Endothelial cell (in vitro differentiated cells): ENCODE results near the gene PLCB3. TPM values are rescaled to one million over a fixed set of nuclear protein-coding genes. Genes with fewer than 3 reads are reported as not detected.
A peak's percentile ranks its signal among the peaks of the same experiment; 100 is the strongest.

Experiments
- DNase-seq: peaks from one replicate; pipeline ENCODE4 v3.0.0; 2021; ENCODE audit warnings: low spot score
- H3K27ac Mint-ChIP-seq: one replicate; pipeline ENCODE4 v1.8.0; 2021; ENCODE audit warnings: mixed read lengths, inconsistent platforms; ENCODE audit not compliant: unreplicated experiment
- H3K27me3 Mint-ChIP-seq: one replicate; pipeline ENCODE4 v1.8.0; 2021; ENCODE audit warnings: mild to moderate bottlenecking, moderate library complexity, mixed read lengths, inconsistent platforms; ENCODE audit not compliant: unreplicated experiment
- H3K36me3 Mint-ChIP-seq: one replicate; pipeline ENCODE4 v1.8.0; 2021; ENCODE audit warnings: mild to moderate bottlenecking, low read depth, mixed read lengths, inconsistent platforms; ENCODE audit not compliant: unreplicated experiment
- H3K4me1 Mint-ChIP-seq: one replicate; pipeline ENCODE4 v1.8.0; 2021; ENCODE audit warnings: mild to moderate bottlenecking, mixed read lengths, inconsistent platforms; ENCODE audit not compliant: unreplicated experiment
- H3K4me3 Mint-ChIP-seq: one replicate; pipeline ENCODE4 v1.8.0; 2021; ENCODE audit warnings: mild to moderate bottlenecking, mixed read lengths, inconsistent platforms; ENCODE audit not compliant: unreplicated experiment
- H3K9me3 Mint-ChIP-seq: one replicate; pipeline ENCODE4 v1.8.0; 2021; ENCODE audit warnings: mixed read lengths, inconsistent platforms; ENCODE audit not compliant: unreplicated experiment
- total RNA-seq: library from RNA; stranded (reverse); fragmentation: NEBNext Ultra II Directional; extraction: Animal tissue kit (Norgen Biotek cat#: 25700); gene quantifications from one replicate; pipeline ENCODE4 v1.2.1, GENCODE V29; 2021; ENCODE audit not compliant: unreplicated experiment
- TF ChIP-seq, protein P1 (sequence below): fragments of 200-600 bp; sonication (generic); IDR thresholded peaks from one replicate; pipeline ENCODE4 v1.5.0; 2021; ENCODE audit warnings: antibody characterized with exemption; ENCODE audit not compliant: unreplicated experiment

PLCB3 gene
- total RNA-seq, 1 donor from 2014 or later, result 51.0 TPM

DNA sequence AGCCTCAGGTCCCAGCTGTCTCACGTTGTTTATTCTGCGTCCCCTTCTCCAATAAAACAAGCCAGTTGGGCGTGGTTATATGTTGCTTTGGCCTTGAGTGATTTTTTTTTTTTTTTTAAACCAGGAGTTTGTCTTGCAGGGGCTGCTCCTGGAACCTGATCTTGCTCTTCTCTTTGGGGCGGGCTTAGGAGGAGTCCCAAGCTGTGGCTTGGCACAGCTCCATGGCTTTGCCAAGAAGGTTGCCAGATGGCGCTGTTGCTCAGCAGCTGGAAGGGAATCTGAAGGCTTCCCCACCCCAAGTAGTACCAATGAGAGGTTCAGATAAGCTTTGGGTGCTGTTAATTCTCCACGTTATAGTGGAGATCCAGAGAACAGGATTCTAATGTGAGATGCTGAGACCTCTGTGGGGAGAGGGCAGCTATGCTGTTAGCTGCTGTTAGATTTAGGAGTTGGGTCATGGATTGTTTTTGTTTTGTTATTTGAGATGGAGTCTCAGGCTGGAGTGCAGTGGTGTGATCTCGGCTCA lies 46.8 kb upstream of the PLCB3 start:
- peak; percentile 64 for DNase-seq
- H3K36me3 Mint-ChIP-seq, result peaks cover 35% of the 10 kb centered on the region
- H3K4me3 Mint-ChIP-seq, result no peak overlapping the region
- TF ChIP-seq, protein P1, sequence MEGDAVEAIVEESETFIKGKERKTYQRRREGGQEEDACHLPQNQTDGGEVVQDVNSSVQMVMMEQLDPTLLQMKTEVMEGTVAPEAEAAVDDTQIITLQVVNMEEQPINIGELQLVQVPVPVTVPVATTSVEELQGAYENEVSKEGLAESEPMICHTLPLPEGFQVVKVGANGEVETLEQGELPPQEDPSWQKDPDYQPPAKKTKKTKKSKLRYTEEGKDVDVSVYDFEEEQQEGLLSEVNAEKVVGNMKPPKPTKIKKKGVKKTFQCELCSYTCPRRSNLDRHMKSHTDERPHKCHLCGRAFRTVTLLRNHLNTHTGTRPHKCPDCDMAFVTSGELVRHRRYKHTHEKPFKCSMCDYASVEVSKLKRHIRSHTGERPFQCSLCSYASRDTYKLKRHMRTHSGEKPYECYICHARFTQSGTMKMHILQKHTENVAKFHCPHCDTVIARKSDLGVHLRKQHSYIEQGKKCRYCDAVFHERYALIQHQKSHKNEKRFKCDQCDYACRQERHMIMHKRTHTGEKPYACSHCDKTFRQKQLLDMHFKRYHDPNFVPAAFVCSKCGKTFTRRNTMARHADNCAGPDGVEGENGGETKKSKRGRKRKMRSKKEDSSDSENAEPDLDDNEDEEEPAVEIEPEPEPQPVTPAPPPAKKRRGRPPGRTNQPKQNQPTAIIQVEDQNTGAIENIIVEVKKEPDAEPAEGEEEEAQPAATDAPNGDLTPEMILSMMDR, result peak; percentile 31
- H3K27me3 Mint-ChIP-seq, result peaks cover 7% of the 10 kb centered on the region
- peak overlapping the region; percentile 54 for H3K27ac Mint-ChIP-seq
- H3K4me1 Mint-ChIP-seq, result peaks cover 33% of the 10 kb centered on the region
- no peaks in the 10 kb centered on the region for H3K9me3 Mint-ChIP-seq

GRCh38 chr11:64206457-64207255 lies 44.7 kb upstream of the PLCB3 start, which contains the start of gene FERMT3:
TSS of gene FERMT3 (plus strand) at chr11:64206721. CDS start at chr11:64207365, 644 bp downstream.
- Mint-ChIP-seq H3K4me3 (no peak within 1 kb of the TSS), H3K4me1 (peaks cover 33% of the 10 kb centered on the region), H3K9me3 (no peaks in the 10 kb centered on the region), H3K36me3 (peaks cover 20% of the 10 kb centered on the region), H3K27me3 (peaks cover 6% of the 10 kb centered on the region), H3K27ac (peak within 1 kb of the TSS; percentile 64)
- no peak for DNase-seq
- TF ChIP-seq, protein P1, result no peak

GRCh38 chr11:64207256-64208085 lies 43.9 kb upstream of the PLCB3 start:
- Mint-ChIP-seq H3K36me3 (peaks cover 19% of the 10 kb centered on the region), H3K27ac (peak overlapping the region; percentile 36)

GRCh38 chr11:64208086-64208795 lies 43.1 kb upstream of the PLCB3 start:
- TF ChIP-seq, protein P1, result no peak
- H3K9me3 Mint-ChIP-seq, result no peaks in the 10 kb centered on the region
- H3K4me1 Mint-ChIP-seq, result peaks cover 32% of the 10 kb centered on the region
- peaks cover 20% of the 10 kb centered on the region for H3K36me3 Mint-ChIP-seq
- peaks cover 8% of the 10 kb centered on the region for H3K27me3 Mint-ChIP-seq
- H3K27ac Mint-ChIP-seq, result no peak overlapping the region
- no peak for DNase-seq
- H3K4me3 Mint-ChIP-seq, result no peak overlapping the region

More at GRCh38 chr11:64207256-64208085, 43.9 kb upstream of the PLCB3 start:
- H3K4me3 Mint-ChIP-seq, result no peak overlapping the region
- TF ChIP-seq, protein P1, result no peak
- no peak for DNase-seq
- no peaks in the 10 kb centered on the region for H3K9me3 Mint-ChIP-seq
- peaks cover 7% of the 10 kb centered on the region for H3K27me3 Mint-ChIP-seq
- H3K4me1 Mint-ChIP-seq, result peaks cover 33% of the 10 kb centered on the region
